OCI-LY7 (cell line): Measurements from ENCODE around the gene CPT2.

Source experiments
- EZH2phosphoT487 ChIP-seq: fragments of 200-600 bp; sonication (generic); IDR thresholded peaks from 2 replicates; pipeline ENCODE4 v1.6.1; 2018; ENCODE audit warnings: low read depth, borderline replicate concordance, mild to moderate bottlenecking, mixed run types, antibody characterized with exemption, low read length, moderate library complexity, mixed read lengths
- TF ChIP-seq, protein P1 (sequence below): fragments of 200-600 bp; sonication (generic); conservative IDR thresholded peaks from 2 replicates; pipeline ENCODE4 v1.5.1; 2014; ENCODE audit warnings: mild to moderate bottlenecking, antibody characterized with exemption, low read length, moderate library complexity, mixed read lengths

- TF ChIP-seq, protein P1, sequence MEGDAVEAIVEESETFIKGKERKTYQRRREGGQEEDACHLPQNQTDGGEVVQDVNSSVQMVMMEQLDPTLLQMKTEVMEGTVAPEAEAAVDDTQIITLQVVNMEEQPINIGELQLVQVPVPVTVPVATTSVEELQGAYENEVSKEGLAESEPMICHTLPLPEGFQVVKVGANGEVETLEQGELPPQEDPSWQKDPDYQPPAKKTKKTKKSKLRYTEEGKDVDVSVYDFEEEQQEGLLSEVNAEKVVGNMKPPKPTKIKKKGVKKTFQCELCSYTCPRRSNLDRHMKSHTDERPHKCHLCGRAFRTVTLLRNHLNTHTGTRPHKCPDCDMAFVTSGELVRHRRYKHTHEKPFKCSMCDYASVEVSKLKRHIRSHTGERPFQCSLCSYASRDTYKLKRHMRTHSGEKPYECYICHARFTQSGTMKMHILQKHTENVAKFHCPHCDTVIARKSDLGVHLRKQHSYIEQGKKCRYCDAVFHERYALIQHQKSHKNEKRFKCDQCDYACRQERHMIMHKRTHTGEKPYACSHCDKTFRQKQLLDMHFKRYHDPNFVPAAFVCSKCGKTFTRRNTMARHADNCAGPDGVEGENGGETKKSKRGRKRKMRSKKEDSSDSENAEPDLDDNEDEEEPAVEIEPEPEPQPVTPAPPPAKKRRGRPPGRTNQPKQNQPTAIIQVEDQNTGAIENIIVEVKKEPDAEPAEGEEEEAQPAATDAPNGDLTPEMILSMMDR, result no peak
- TF ChIP-seq EZH2phosphoT487, result no peak
Observed at GRCh38 chr1:53174971-53175913, 21.4 kb upstream of the CPT2 start.
